Thoracic aorta (tissue), 2 donors: Measurements from ENCODE around the gene GNL2. TPM values are rescaled to one million over a fixed set of nuclear protein-coding genes. Genes with fewer than 3 reads are reported as not detected.

Experiments used
- ATAC-seq: fragments of 150-250 bp; one replicate; pipeline ENCODE4 v1.8.0; 2017; ENCODE audit warnings: low read depth; ENCODE audit not compliant: insufficient number of reproducible peaks, low FRiP score
- DNase-seq: peaks from one replicate; pipeline ENCODE4 v3.0.0-alpha.2; 2020; ENCODE audit warnings: low spot score
- H3K27ac ChIP-seq, 2 donors: fragments of 200-600 bp; sonication (generic); 1 replicate in 1 of 2; 2 replicates in 1 of 2; pipeline ENCODE4 v1.5.1; 2016; ENCODE audit warnings: mild to moderate bottlenecking in 2 of 2, moderate library complexity in 2 of 2
- H3K27me3 ChIP-seq: fragments of 200-600 bp; sonication (generic); replicated peaks from 2 replicates; pipeline ENCODE4 v1.6.0; 2016; ENCODE audit warnings: mild to moderate bottlenecking; ENCODE audit not compliant: insufficient read depth
- H3K36me3 ChIP-seq: fragments of 200-600 bp; sonication (generic); one replicate; pipeline ENCODE4 v1.5.1; 2016
- H3K4me1 ChIP-seq, 2 donors: fragments of 200-600 bp; sonication (generic); 1 replicate in 1 of 2; 2 replicates in 1 of 2; pipeline versions ENCODE4 v1.5.1 to v1.6.0; 2016; ENCODE audit warnings: low read depth in 2 of 2, mild to moderate bottlenecking in 1 of 2; ENCODE audit not compliant: control insufficient read depth in 1 of 2
- H3K4me3 ChIP-seq: fragments of 200-600 bp; sonication (generic); 2 replicates; pipeline ENCODE4 v1.5.1; 2016; ENCODE audit warnings: mild to moderate bottlenecking
- H3K9me3 ChIP-seq: fragments of 200-600 bp; sonication (generic); 2 replicates; pipeline ENCODE4 v1.5.1; 2016
- total RNA-seq, 2 donors: library from RNA; depleted of rRNA; stranded (reverse); fragments of >200 nt; gene quantifications; one replicate each; pipeline versions ENCODE4 v1.1.0 to v1.2.3, GENCODE V29; 2016
- TF ChIP-seq, protein P1 (sequence below): fragments of 200-600 bp; sonication (generic); IDR thresholded peaks from one replicate; pipeline ENCODE4 v1.5.1; 2019; ENCODE audit warnings: antibody characterized with exemption

Gene GNL2
- total RNA-seq, 2 donors from 2014 or later, result 37.0 to 53.6 TPM

DNA sequence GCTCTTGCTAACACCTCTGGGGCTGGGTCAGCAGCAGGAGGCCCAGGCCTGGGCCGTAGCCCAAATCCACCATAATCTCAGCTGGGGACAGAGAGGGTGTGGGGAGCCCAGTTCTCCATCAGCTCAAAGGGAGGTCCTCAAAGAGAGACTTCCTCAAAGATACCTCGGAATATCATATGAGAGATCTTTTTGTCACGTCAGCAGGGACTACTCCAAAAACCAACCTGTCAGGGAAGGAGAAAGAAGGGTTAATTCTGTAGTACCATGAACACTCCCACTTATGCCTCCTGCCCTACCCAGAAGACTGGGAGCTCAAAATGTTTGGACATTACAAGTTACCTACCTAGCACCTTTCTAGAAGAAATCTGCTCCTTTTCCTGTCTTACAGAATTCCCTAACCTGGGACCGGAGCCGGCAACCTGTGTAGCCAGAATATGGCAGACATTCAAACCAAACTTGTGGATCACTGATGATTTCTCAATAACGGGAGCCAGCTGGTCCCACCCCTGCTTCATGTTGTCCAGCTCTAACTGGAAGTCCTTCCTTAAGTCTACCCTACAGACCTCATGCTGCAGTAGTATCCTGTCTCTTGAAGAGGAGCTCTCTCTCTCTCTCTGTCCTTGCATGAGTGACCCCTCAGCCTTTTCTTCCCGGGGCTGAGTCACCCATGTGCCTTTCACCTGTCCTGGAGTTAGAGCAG, 34.1 kb upstream of the GNL2 start:
- TF ChIP-seq, protein P1, sequence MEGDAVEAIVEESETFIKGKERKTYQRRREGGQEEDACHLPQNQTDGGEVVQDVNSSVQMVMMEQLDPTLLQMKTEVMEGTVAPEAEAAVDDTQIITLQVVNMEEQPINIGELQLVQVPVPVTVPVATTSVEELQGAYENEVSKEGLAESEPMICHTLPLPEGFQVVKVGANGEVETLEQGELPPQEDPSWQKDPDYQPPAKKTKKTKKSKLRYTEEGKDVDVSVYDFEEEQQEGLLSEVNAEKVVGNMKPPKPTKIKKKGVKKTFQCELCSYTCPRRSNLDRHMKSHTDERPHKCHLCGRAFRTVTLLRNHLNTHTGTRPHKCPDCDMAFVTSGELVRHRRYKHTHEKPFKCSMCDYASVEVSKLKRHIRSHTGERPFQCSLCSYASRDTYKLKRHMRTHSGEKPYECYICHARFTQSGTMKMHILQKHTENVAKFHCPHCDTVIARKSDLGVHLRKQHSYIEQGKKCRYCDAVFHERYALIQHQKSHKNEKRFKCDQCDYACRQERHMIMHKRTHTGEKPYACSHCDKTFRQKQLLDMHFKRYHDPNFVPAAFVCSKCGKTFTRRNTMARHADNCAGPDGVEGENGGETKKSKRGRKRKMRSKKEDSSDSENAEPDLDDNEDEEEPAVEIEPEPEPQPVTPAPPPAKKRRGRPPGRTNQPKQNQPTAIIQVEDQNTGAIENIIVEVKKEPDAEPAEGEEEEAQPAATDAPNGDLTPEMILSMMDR, result no peak
- Histone ChIP-seq H3K4me1 (peaks cover 7 to 9% of the 10 kb centered on the region in 2 donors), H3K27ac (no peak overlapping the region), H3K4me3 (no peak overlapping the region), H3K9me3 (no peaks in the 10 kb centered on the region), H3K36me3 (no peaks in the 10 kb centered on the region), H3K27me3 (peaks cover 7% of the 10 kb centered on the region)
- DNase-seq (no peak), ATAC-seq (no peak)

DNA sequence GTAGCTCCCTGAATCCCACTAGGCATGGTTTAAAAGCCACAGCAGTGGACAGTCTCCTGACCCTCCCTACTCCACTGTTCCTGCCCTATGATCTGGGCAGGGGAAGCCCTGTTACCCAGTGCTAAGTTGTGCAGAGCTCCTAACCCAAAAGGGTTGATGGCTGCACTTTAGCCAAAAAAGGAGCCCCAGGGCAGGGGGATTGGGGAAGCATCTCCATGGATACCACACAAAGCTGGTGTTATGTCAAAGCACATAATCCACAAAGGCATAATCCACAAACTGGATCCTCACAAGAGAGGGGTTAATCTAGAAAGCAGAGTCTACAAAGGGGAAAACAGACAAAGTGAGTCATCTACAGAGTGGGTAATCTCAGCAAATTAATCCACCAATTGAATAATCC, 33.3 kb upstream of the GNL2 start:
- H3K27ac ChIP-seq, result no peak overlapping the region
- peaks cover 3% of the 10 kb centered on the region for H3K27me3 ChIP-seq
- no peaks in the 10 kb centered on the region for H3K9me3 ChIP-seq
- no peaks in the 10 kb centered on the region for H3K36me3 ChIP-seq
- DNase-seq (no peak), ATAC-seq (no peak)
- peaks cover 0 to 2% of the 10 kb centered on the region in 2 donors for H3K4me1 ChIP-seq
- H3K4me3 ChIP-seq, result no peak overlapping the region
- TF ChIP-seq, protein P1, result no peak

DNA sequence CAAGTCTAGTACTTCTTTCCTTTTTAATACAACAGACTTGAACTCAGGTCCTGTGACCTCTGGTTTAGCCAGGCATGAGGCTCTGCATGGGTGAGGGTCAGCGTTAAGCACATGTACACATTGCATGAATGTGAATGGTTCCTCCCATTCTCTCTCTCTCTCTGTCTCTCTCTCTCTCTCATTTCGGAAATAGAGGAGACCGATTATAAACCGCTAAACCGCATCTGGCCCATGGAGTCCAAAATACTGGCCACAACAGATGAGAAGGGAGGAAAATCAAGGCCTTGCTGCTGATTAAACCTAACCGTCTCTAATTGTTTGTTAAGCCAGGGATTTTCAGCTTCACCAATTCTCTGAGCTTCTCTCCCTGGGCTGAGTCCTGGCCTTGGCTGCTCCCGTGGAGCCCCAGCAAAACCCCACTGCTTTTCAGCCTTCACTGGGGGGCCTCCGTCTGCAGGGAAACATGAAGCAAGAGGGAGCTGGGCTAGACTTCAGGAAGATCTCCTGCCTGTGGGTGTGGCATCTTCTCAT, 32.4 kb upstream of the GNL2 start:
- Histone ChIP-seq H3K27ac (no peak overlapping the region), H3K27me3 (no peaks in the 10 kb centered on the region), H3K4me3 (no peak overlapping the region), H3K4me1 (no peaks in the 10 kb centered on the region), H3K9me3 (no peaks in the 10 kb centered on the region), H3K36me3 (no peaks in the 10 kb centered on the region)
- TF ChIP-seq, protein P1, result no peak
- ATAC-seq (no peak), DNase-seq (no peak)

DNA sequence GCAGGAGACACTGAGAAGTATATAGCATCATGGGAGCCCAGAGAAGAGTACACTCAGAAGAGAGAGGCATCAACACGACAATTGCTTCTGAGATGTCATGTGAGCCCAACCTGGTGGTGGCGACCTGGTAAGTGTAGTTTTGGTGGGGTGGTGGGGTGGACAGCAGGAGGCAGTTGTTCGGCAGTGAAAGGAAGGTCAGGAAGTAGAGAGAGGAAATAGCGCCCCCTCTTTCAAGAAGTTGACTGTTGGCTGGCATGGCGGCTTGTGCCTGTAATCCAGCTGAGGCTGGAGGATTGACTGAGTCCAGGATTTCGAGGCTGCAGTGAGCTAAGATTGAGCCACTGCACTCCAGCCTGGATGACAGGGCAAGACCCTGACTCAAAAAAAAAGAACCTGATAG, 26.4 kb upstream of the GNL2 start:
- Histone ChIP-seq H3K27me3 (no peaks in the 10 kb centered on the region), H3K27ac (no peak overlapping the region)

DNA sequence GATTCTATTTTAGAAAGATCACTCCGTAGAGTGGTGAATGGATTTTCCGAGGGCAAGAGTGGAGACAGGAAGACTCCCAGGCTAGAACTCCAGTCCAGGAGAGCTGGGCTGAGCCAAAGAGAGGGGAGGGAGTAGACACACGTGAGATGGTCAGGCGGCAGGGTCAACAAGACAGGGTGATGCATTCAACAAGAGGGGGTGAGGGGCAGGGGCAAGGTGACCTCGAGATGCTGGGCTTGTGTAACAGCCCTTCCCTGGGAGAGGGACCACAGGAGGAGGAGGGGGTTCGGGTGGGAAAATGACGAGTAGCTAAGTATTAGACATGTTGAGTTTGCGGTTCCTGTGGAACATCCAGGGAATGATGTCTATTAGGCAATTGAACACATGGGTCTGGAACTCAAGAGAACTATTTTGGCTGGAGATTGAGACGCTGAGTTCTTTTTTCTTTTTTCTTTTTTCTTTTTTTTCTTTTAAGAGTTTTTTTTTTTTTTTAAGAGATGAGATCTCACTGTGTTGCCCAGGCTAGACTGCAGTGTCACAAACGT, 25.7 kb upstream of the GNL2 start:
- no peaks in the 10 kb centered on the region for H3K9me3 ChIP-seq
- TF ChIP-seq, protein P1, result no peak
- no peaks in the 10 kb centered on the region for H3K36me3 ChIP-seq
- H3K4me3 ChIP-seq, result no peak overlapping the region
- ATAC-seq, result no peak
- DNase-seq, result no peak
- H3K4me1 ChIP-seq, result no peaks in the 10 kb centered on the region
- no peaks in the 10 kb centered on the region for H3K27me3 ChIP-seq
- H3K27ac ChIP-seq, result no peak overlapping the region

More for the DNA sequence above, 26.4 kb upstream of the GNL2 start:
- Histone ChIP-seq H3K9me3 (no peaks in the 10 kb centered on the region), H3K4me1 (no peaks in the 10 kb centered on the region), H3K36me3 (no peaks in the 10 kb centered on the region), H3K4me3 (no peak overlapping the region)
- TF ChIP-seq, protein P1, result no peak
- no peak for ATAC-seq
- DNase-seq, result no peak
